ENCODE results near the gene HPS4. TPM values are rescaled to one million over a fixed set of nuclear protein-coding genes. Genes with fewer than 3 reads are reported as not detected.

The HPS4 gene
- total and polyA plus RNA-seq, 2 of the 8 experiments (the other 6 are each of a cell fraction or from before 2014, with no cell fraction given) = 28.0 to 35.2 TPM

DNA sequence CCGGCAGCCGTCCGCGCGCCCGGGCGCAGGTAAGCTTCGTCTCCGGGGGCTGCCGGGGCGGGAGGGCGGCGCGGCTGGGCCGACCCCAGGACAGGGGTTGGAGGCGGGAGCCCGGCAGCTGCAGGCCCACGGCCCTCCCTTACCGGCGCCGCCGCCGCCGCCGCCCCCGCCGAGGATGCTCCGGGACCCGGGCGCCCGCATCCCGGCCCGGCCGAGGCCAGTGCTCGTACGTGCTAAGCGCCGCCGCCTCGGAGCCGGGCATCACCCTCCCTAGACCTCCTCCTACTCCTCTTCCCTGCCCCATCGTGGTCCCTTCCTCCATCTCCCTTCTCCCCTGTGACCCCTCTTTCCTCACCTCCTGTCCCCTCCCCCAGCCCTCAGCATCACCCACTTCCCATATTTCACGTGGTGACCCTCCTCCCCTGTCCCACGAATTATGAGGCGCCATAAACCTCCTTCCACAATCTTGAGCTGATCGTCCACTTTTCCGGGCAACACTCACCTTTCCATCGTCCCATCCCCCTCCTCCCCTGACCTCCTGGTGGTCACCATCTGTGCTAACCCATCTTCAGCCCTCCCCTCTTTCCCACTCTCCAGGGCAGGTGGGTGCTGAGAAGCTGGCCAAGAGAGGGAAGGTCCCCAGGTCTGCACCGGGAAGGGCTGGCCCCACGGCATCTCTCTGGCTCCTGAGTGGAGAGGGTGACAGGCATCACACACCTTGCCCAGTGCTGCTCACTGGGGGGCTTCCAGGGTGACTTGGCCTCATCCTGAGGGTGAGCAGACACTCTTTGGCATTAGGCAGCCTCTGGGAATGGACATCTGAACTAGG lies 53.9 kb downstream of the HPS4 start:
- Histone ChIP-seq H3K14ac (ENCODE audit: insufficient read length) (no peak overlapping the region), H3K18ac (ENCODE audit: extremely low read depth, low read length) (peak overlapping the region; percentile 83; the same call in 1 of the 2 replicates), H4K5ac (ENCODE audit: insufficient read length, low read depth, low read length) (no peak overlapping the region), H3K4ac (replicated peaks; ENCODE audit: insufficient read length, low read depth, low read length) (no peak overlapping the region), H2BK15ac (ENCODE audit: low read length) (0 out of 2 replicates have a peak overlapping the region, but pooled peaks have one; percentile 61), H3K9ac (replicated peaks in 1 of 4; ENCODE audit: extremely low read depth in 1 of 4, low read depth in 3 of 4, low read length in 3 of 4) (peak overlapping the region in 2 of 4 experiments; percentile 31 to 67; a peak in 5 of 7 replicates), H4K8ac (ENCODE audit: extremely low read depth, insufficient read depth, low read length) (no peak overlapping the region; the same call in 1 of the 2 replicates), H2AFZ (ENCODE audit: low read length) (peak overlapping the region; percentile 52; the same call in 1 of the 2 replicates), H3K9me3 (ENCODE audit: insufficient read depth in 2 of 2, low read depth in 1 of 2, low read length in 1 of 2) (no peaks in the 10 kb centered on the region), H2BK120ac (replicated peaks; ENCODE audit: low read depth, low read length) (no peak overlapping the region), H3K4me2 (ENCODE audit: insufficient read depth in 1 of 2, low read depth in 2 of 2, low read length in 2 of 2) (peak overlapping the region; percentile 92 to 96), H2BK20ac (ENCODE audit: low read length) (no peak overlapping the region), H4K91ac (replicated peaks; ENCODE audit: insufficient read length, low read length) (no peak overlapping the region), H3K79me1 (ENCODE audit: low read depth, low read length) (peaks cover 3% of the 10 kb centered on the region), H2BK12ac (ENCODE audit: low read depth, low read length) (no peak overlapping the region), H3K36me3 (ENCODE audit: control insufficient read depth in 2 of 4, insufficient read depth in 4 of 4, low read length in 3 of 4) (peaks cover 0 to 7% (median 2%) of the 10 kb centered on the region in 4 experiments; a peak in 2 of 8 replicates), H3K56ac (replicated peaks; ENCODE audit: insufficient read length, low read depth, low read length) (no peak overlapping the region), H3K27ac (ENCODE audit: low read depth, low read length) (no peak overlapping the region), H2AK5ac (ENCODE audit: low read depth, low read length) (no peak overlapping the region), H2BK5ac (ENCODE audit: low read depth, low read length) (no peak overlapping the region; the same call in 1 of the 2 replicates), H3K79me2 (ENCODE audit: control insufficient read depth in 1 of 2, insufficient read depth in 2 of 2, low read length in 2 of 2) (no peaks in the 10 kb centered on the region; a peak in 1 of 4 replicates), H4K20me1 (replicated peaks in 1 of 2; ENCODE audit: control insufficient read depth in 1 of 2, insufficient read depth in 2 of 2, low read length in 2 of 2) (no peaks in the 10 kb centered on the region), H3K4me1 (replicated peaks in 1 of 4; ENCODE audit: control insufficient read depth in 3 of 4, insufficient read depth in 4 of 4, low read length in 3 of 4) (peaks cover 0 to 8% (median 2%) of the 10 kb centered on the region in 4 experiments; a peak in 4 of 7 replicates), H3K23me2 (ENCODE audit: low read depth, low read length) (peaks cover 13% of the 10 kb centered on the region), H3K4me3 (ENCODE audit: extremely low read depth in 1 of 4, insufficient read depth in 2 of 4, low read depth in 3 of 4, low read length in 4 of 4) (peak overlapping the region; percentile 61 to 85 (median 71)), H3K27me3 (replicated peaks in 1 of 4; ENCODE audit: control insufficient read depth in 3 of 4, extremely low read depth in 1 of 4, insufficient read depth in 3 of 4, low read length in 3 of 4) (peaks cover 0 to 6% (median 6%) of the 10 kb centered on the region in 4 experiments; a peak in 4 of 7 replicates), H3K23ac (ENCODE audit: insufficient read length) (no peak overlapping the region)
- FAIRE-seq (no peak), DNase-seq (ENCODE audit: low read depth in 1 of 2, low spot score in 2 of 2) (no peak)
- POLR2A ChIA-PET (ENCODE audit: partially characterized antibody) = interaction anchor here (0.6 to 3.3 kb wide), 6 partner anchors 9 to 587 kb away, joined by 3 to 15 read pairs (median 8); no protein-coding TSS in a partner anchor
- CTCF ChIA-PET (ENCODE audit: partially characterized antibody) = interaction anchor here (0.7 to 2.5 kb wide), 13 partner anchors 8 to 370 kb away, joined by 3 to 9 read pairs (median 5); no protein-coding TSS in a partner anchor
- 21% methylated on average over 13 of the region's 50 CpGs; no CpG with 5 or more reads in 1 of the 2 experiments for WGBS, 2 experiments (ENCODE audit: extremely low coverage in 1 of 2, insufficient coverage in 1 of 2, insufficient read length in 1 of 2, insufficient replicate concordance in 2 of 2, low coverage in 1 of 2, low lambda C conversion rate in 2 of 2, missing lambda C conversion rate in 1 of 2)
- TF ChIP-seq SIX5 (IDR thresholded peaks at IDR 0.05; ENCODE audit: low read depth, low read length) (no peak), KDM1A (IDR thresholded peaks at IDR 0.05; ENCODE audit: borderline replicate concordance, low read length) (no peak), YY1 (IDR thresholded peaks at IDR 0.05; ENCODE audit: low read depth, low read length) (no peak), TEAD4 (IDR thresholded peaks at IDR 0.05; ENCODE audit: low read depth, low read length) (no peak), SP1 (IDR thresholded peaks at IDR 0.05; ENCODE audit: low read depth, low read length) (no peak), CEBPB (IDR thresholded peaks at IDR 0.05; ENCODE audit: low read depth, low read length) (no peak), ASH2L (IDR thresholded peaks at IDR 0.05; ENCODE audit: low read length) (peak; percentile 16), CREB1 (IDR thresholded peaks at IDR 0.05) (0 out of 2 replicates have a peak, but pooled peaks have one; percentile 3)

Measured in H1 (cell line).